C4-2B (cell line): ENCODE measurements around the gene MKLN1.

Experiments
- H3K27ac ChIP-seq: fragments of 450-650 bp; 2 replicates; pipeline ENCODE4 v1.5.1; 2017
- ZFX ChIP-seq: fragments of 450-650 bp; IDR thresholded peaks from 2 replicates; pipeline ENCODE4 v1.6.1; 2017
- TF ChIP-seq, protein P1 (sequence below): fragments of 450-650 bp; conservative IDR thresholded peaks from 2 replicates; pipeline ENCODE4 v1.5.1; 2017; ENCODE audit warnings: mild to moderate bottlenecking

The MKLN1 gene

DNA sequence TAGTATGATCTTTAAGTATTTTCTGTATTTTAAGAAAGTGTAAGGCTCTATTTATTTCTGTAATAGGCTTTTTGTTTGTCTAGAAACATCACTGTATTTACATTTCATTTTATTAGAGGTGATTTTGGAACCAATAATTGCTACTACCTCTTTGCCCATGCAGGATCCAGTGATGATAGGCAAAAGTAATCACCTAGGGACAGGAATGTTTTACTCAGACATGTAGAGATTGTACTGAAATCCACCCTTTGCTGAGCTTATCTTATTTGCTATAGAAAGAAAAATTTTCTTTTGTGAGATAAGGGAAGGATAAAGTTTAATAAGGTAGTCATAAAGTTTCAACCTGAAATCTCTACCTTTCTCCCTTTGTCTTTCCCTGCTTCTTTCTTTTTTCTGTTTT lies 73.5 kb downstream of the MKLN1 start:
- TF ChIP-seq ZFX, result no peak
- TF ChIP-seq, protein P1, sequence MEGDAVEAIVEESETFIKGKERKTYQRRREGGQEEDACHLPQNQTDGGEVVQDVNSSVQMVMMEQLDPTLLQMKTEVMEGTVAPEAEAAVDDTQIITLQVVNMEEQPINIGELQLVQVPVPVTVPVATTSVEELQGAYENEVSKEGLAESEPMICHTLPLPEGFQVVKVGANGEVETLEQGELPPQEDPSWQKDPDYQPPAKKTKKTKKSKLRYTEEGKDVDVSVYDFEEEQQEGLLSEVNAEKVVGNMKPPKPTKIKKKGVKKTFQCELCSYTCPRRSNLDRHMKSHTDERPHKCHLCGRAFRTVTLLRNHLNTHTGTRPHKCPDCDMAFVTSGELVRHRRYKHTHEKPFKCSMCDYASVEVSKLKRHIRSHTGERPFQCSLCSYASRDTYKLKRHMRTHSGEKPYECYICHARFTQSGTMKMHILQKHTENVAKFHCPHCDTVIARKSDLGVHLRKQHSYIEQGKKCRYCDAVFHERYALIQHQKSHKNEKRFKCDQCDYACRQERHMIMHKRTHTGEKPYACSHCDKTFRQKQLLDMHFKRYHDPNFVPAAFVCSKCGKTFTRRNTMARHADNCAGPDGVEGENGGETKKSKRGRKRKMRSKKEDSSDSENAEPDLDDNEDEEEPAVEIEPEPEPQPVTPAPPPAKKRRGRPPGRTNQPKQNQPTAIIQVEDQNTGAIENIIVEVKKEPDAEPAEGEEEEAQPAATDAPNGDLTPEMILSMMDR, result 0 out of 2 replicates have a peak, but pooled peaks have one; percentile 6
- H3K27ac ChIP-seq, result no peak overlapping the region

DNA sequence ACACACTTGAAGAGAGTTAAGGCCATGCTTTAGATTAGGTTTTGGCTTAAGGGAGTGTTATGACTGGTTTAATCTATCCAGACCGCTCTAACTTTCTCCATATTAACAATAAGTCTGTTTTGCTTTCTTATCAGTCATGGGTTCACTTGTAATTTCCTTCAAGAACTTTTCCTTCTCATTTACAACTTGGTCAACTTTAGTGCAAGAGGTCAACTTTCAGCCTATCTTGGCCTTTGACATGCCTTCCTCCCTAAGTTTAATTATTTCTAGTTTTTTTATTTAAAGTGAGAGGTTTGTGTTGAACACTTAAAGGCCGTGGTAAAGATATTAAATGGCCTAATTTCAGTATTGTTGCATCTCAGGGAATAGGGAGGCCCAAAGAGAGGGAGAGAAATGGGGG lies 75.6 kb downstream of the MKLN1 start:
- no peak overlapping the region for H3K27ac ChIP-seq
- TF ChIP-seq ZFX, result no peak
- TF ChIP-seq, protein P1, result no peak

DNA sequence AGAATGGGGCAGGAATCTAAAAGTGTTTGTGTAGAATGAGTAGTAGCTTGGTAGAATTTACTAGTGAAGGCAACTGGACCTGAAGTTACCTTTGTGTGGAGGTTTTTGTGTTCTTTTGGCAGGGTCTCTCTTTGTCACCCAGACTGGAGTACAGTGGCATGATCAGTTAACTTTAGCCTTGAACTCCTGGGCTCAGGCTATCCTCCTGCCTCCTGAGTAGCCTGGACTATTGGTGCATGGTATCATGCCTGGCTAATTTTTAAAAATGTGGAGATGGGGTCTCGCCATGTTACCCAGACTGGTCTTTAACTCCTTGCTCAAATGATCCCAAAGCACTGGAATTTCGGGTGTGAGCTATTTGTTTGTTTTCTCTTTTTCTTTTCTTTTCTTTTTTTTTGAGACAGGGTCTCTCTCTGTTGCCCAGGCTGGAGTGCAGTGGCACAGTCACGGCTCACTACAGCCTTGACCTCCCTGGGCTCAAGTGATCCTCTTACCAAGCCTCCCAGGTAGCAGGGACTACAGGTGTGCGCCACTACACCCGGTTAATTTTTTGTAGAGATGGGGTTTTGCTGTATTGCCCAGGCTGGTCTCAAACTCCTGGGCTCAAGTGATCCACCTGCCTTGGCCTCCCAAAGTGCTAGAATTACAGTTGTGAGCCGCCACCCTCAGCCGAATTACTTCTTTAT lies 76.7 kb downstream of the MKLN1 start:
- peak overlapping the region; percentile 4; the same call in 1 of the 2 replicates for H3K27ac ChIP-seq
- TF ChIP-seq, protein P1, result no peak
- TF ChIP-seq ZFX, result no peak

DNA sequence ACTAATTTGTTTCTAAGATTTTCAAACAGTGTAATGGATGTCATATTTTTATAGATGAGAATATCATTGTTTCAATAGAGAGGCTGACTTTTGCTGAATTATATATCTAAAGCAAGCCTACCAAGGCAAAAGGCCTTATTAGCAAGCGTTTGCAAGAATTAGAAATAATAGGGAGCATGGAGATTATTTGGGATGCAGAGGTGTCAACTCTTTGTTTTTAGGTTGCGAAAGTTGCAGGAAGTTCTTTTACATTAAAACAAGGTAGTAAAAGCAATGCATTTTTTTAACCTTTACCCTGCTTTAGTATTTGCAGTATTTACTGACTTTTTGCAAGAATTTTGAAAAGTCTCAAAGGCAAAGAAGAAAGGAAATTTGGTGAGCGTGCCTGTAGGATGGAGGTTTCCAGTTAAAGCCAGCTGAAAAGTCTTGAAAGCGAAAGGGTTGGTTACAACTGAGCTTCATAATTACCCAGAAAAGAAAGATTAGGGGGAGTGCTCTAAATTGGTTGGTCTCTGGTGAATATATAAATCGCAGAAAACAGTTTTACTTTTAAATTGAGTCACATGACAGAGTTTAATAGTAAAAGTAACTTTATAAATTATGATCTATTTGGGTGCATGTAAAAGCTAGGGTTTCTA lies 81.6 kb downstream of the MKLN1 start:
- TF ChIP-seq, protein P1, result no peak
- TF ChIP-seq ZFX, result no peak
- H3K27ac ChIP-seq, result no peak overlapping the region

DNA sequence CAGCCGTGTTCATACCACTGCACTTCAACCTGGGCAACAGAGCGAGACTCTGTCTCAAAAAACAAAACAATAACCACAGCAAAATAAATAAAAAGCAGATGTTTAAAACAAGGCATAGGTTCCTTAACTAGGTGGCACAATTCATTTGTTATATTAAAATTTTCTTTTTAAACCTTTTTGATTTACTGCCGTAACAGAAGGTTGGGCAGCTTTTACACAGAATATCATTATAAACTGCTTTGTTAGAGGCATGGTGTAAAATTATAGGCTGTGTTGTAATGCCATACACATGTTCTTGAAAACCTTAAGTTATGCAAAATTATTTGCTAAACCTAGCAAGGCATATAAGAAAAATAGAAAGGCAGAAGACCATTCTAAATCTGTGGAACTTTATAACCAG lies 84.4 kb downstream of the MKLN1 start:
- no peak overlapping the region for H3K27ac ChIP-seq
- TF ChIP-seq, protein P1, result no peak

DNA sequence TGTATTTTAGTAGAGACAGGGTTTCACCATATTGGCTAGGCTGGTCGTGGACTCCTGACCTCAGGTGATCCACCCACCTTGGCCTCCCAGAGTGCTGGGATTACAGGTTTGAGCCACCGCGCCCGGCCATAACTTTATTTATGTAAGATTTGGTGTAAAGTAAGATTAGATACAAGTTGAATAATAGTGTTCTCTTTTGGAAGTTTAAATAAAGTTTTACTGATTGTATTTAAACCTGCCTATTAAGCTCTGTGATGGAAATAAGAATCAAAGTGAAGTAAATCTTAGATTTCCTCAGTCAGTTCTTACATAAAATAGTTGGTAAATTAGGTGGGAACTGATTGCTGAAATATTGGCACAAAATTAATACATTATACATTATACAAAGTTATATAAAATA lies 86.0 kb downstream of the MKLN1 start:
- TF ChIP-seq, protein P1, result no peak
- no peak for TF ChIP-seq ZFX
- H3K27ac ChIP-seq, result no peak overlapping the region

DNA sequence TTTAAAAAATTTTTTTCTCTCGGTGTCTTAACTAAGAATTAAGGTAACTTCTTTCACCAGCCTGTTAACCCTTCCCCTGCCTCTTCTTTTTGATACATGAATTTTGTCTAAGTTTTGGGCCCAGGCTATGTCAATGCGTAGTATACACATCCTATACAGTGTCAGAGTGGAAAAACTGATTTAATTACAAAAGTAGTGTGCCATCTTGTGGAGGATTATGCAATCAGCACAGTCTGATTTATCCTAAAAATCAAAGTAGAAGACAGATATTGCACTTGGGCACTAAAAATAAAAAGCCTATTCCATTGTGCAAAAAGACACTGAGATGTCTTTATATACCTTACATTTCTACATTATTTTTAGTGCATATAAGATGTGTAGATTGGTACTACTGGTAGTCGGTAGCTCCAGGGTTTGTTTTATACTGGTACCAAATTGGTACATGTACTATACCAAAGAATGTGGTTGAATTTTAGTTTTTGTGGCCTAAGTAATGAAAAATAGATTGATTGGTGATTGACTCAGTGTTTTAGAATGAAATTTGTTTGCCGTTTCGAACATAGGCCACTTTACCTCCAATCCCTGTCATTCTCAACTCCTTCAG lies 96.6 kb downstream of the MKLN1 start:
- no peak overlapping the region for H3K27ac ChIP-seq
- TF ChIP-seq, protein P1, result peak; percentile 90
- no peak for TF ChIP-seq ZFX
